Nasal cavity respiratory epithelium epithelial cell of viscerocranial mucosa (primary cell): Measurements from ENCODE around the gene SRPRB. TPM values are rescaled to one million over a fixed set of nuclear protein-coding genes. Genes with fewer than 3 reads are reported as not detected.

Experiments
- total RNA-seq: library from RNA; depleted of rRNA; stranded (reverse); fragments of >200 nt; gene quantifications from 2 replicates; pipeline ENCODE4 v1.2.3, GENCODE V29; 2014

The SRPRB gene, protein sequence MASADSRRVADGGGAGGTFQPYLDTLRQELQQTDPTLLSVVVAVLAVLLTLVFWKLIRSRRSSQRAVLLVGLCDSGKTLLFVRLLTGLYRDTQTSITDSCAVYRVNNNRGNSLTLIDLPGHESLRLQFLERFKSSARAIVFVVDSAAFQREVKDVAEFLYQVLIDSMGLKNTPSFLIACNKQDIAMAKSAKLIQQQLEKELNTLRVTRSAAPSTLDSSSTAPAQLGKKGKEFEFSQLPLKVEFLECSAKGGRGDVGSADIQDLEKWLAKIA
- total RNA-seq: 96.7 and 158 TPM in 2 replicates

DNA sequence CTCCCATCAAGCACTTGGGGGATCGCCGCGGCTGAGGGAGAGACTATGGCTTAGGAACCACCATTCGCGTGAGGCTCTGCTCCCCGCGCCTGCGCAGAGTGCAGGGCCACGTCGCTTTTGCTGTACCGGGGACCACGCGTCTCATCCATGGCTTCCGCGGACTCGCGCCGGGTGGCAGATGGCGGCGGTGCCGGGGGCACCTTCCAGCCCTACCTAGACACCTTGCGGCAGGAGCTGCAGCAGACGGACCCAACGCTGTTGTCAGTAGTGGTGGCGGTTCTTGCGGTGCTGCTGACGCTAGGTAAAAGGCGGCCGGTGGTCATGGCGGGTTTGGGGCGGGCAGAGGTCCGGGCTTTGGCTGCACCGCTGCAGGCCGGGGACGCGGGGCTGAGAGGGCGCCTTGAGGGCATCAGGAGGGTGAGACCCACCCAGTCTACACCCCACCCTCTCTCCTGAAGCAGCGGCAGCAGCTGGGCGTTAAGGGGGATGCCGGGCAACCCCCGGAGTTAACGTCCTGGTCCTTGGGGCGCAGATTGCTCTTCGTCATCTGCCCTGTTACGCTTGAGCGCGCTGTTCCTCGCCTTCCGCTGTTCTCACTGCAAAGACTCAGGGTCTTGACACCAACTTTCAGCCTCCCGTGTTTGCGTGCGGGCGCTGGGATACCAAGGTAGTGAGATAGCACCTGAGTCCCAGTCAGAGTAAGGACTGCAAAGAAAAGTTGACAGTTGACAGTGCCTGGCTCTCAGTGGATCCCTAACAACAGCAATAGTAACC is at the start of gene SRPRB:
Gene SRPRB, plus strand, starts transcription at position 114 of the 774 bp plus-strand sequence. Its CDS starts 34 bp downstream, at position 148.

Other genes starting within 250 kb of the SRPRB start
- gene CDV3, start 232.1 kb upstream of the SRPRB start, total RNA-seq: 268 and 308 TPM in 2 replicates
- 16.1 and 22.9 TPM in 2 replicates for gene TOPBP1, start 143.9 kb upstream of the SRPRB start, total RNA-seq
- 0.21 and 0.34 TPM in 2 replicates for gene TF, start 59.4 kb upstream of the SRPRB start, total RNA-seq
- gene RAB6B, start 90.1 kb downstream of the SRPRB start, total RNA-seq: under 0.01 and 0.64 TPM in 2 replicates
- under 0.01 TPM in 2 replicates for gene SLCO2A1, start 224.1 kb downstream of the SRPRB start, total RNA-seq